Endothelial cell of umbilical vein (primary cell): ENCODE data around the gene CORO7.

Experiments
- CTCF ChIP-seq, 2 donors: IDR thresholded peaks; 1 replicate in 1 of 2; 2 replicates in 1 of 2; pipeline ENCODE4 v1.5.1; 2011; ENCODE audit warnings: low read length in 2 of 2, mild to moderate bottlenecking in 2 of 2, moderate library complexity in 2 of 2, control low read depth in 1 of 2, inconsistent platforms in 1 of 2, low read depth in 1 of 2; ENCODE audit not compliant: insufficient read depth in 1 of 2; ENCODE audit errors: extremely low read depth in 1 of 2
- EZH2 ChIP-seq: IDR thresholded peaks from 2 replicates; pipeline ENCODE4 v1.6.1; 2012; ENCODE audit warnings: borderline replicate concordance, low read depth, mild to moderate bottlenecking, moderate library complexity, low read length, inconsistent platforms; ENCODE audit not compliant: severe bottlenecking
- FOS ChIP-seq: IDR thresholded peaks from 2 replicates; pipeline ENCODE4 v1.6.1; 2011; ENCODE audit warnings: mild to moderate bottlenecking, low read length, moderate library complexity, borderline replicate concordance; ENCODE audit not compliant: insufficient read depth
- GATA2 ChIP-seq: IDR thresholded peaks from 2 replicates; pipeline ENCODE4 v1.7.0; 2011; ENCODE audit warnings: low read depth, mild to moderate bottlenecking, moderate library complexity, mixed read lengths, low read length; ENCODE audit not compliant: insufficient read length, insufficient read depth
- MAX ChIP-seq: IDR thresholded peaks from 2 replicates; pipeline ENCODE4 v1.6.1; 2011; ENCODE audit not compliant: insufficient read depth, insufficient read length
- POLR2A ChIP-seq: IDR thresholded peaks from 2 replicates; pipeline ENCODE4 v1.6.1; 2012; ENCODE audit warnings: low read depth, mild to moderate bottlenecking, control low read depth, low read length
- POLR2AphosphoS5 ChIP-seq: IDR thresholded peaks from 2 replicates; pipeline ENCODE4 v1.6.1; 2012; ENCODE audit warnings: low read depth, mild to moderate bottlenecking, control low read depth, low read length, moderate library complexity; ENCODE audit not compliant: insufficient read depth

- TF ChIP-seq CTCF (IDR thresholded peaks at IDR 0.05; ENCODE audit: extremely low read depth in 1 of 2, insufficient read depth in 1 of 2, low read depth in 1 of 2, low read length in 2 of 2) (no peak), POLR2A (no peak), GATA2 (no peak), FOS (no peak), MAX (no peak), EZH2 (no peak), POLR2AphosphoS5 (no peak)
Observed at GRCh38 chr16:4340443-4340842, 76.0 kb downstream of the CORO7 start.
